ENCODE data around the gene EFCC1.

Gene EFCC1

GRCh38 chr3:128970740-128971047 is 30.4 kb upstream of the EFCC1 start:
- DNase-seq (ENCODE audit: extremely low read depth, low read depth) = no peak
- TF ChIP-seq CTCF (IDR thresholded peaks at IDR 0.05; ENCODE audit: low read depth, low read length) = no peak

- no peak for TF ChIP-seq CTCF (IDR thresholded peaks at IDR 0.05; ENCODE audit: low read depth, low read length)
Measured at GRCh38 chr3:128971421-128972100, 29.5 kb upstream of the EFCC1 start.

GRCh38 chr3:128973988-128974564 is 27.0 kb upstream of the EFCC1 start:
- no peak for TF ChIP-seq CTCF (IDR thresholded peaks at IDR 0.05; ENCODE audit: low read depth, low read length)
- DNase-seq (ENCODE audit: extremely low read depth, low read depth) = no peak

More at GRCh38 chr3:128971421-128972100, 29.5 kb upstream of the EFCC1 start:
- no peak for DNase-seq (ENCODE audit: extremely low read depth, low read depth)

GRCh38 chr3:128975276-128975675 is 25.8 kb upstream of the EFCC1 start:
- no peak for TF ChIP-seq CTCF (IDR thresholded peaks at IDR 0.05; ENCODE audit: low read depth, low read length)
- no peak for DNase-seq (ENCODE audit: extremely low read depth, low read depth)

GRCh38 chr3:128983293-128984069 is 17.6 kb upstream of the EFCC1 start:
- no peak for DNase-seq (ENCODE audit: extremely low read depth, low read depth)
- no peak for TF ChIP-seq CTCF (IDR thresholded peaks at IDR 0.05; ENCODE audit: low read depth, low read length)

GRCh38 chr3:128984596-128984995 is 16.5 kb upstream of the EFCC1 start:
- no peak for TF ChIP-seq CTCF (IDR thresholded peaks at IDR 0.05; ENCODE audit: low read depth, low read length)
- no peak for DNase-seq (ENCODE audit: extremely low read depth, low read depth)
